ENCODE data around the gene HIC1. TPM values are rescaled to one million over a fixed set of nuclear protein-coding genes. Genes with fewer than 3 reads are reported as not detected.
A peak's percentile ranks its signal among the peaks of the same experiment; 100 is the strongest.

HIC1 gene
- total RNA-seq, 1 donor from 2014 or later, result 8.8 TPM

DNA sequence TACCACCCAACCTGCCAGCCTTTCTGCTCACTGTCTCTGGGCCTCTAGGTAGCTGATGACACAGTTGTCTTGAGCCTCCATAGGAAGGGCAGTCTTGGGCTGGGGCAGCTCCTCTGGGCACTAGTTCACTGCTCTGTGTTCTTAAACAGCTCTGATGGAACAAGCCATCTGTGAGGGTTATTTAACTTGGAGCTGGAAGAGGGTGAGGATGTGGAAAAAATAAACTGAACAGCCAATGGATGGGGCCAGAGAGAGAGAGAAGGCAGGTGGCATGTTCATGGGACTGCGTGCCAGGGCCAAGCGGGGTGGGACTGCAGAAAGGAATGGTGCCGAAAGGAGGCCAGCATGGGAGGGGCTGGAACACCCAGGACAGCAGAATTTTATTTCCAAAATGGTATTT, 52.6 kb downstream of the HIC1 start:
- no peaks in the 10 kb centered on the region for H3K27me3 Mint-ChIP-seq (ENCODE audit: low read depth)
- no peaks in the 10 kb centered on the region for H3K9me3 Mint-ChIP-seq (ENCODE audit: low read depth)

DNA sequence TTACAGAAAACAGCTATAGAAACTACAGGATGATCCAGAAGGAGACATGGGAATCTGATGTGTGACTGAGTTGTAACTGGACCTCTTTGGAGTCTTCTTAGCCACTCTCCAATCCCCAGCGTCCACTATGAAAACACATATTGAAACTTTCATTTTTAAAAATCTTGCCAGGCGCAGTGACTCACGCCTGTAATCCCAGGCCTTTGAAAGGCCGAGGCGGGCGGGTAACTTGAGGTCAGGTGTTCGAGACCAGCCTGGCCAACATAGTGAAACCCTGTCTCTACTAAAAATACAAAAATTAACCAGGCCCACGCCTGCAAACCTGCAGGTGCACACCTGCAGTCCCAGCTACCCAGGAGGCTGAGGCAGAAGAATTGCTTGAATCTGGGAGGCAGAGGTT, 53.3 kb downstream of the HIC1 start:
- TF ChIP-seq, protein P1, sequence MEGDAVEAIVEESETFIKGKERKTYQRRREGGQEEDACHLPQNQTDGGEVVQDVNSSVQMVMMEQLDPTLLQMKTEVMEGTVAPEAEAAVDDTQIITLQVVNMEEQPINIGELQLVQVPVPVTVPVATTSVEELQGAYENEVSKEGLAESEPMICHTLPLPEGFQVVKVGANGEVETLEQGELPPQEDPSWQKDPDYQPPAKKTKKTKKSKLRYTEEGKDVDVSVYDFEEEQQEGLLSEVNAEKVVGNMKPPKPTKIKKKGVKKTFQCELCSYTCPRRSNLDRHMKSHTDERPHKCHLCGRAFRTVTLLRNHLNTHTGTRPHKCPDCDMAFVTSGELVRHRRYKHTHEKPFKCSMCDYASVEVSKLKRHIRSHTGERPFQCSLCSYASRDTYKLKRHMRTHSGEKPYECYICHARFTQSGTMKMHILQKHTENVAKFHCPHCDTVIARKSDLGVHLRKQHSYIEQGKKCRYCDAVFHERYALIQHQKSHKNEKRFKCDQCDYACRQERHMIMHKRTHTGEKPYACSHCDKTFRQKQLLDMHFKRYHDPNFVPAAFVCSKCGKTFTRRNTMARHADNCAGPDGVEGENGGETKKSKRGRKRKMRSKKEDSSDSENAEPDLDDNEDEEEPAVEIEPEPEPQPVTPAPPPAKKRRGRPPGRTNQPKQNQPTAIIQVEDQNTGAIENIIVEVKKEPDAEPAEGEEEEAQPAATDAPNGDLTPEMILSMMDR (IDR thresholded peaks at IDR 0.05), result no peak
- Mint-ChIP-seq H3K4me3 (ENCODE audit: unreplicated experiment) (no peak overlapping the region), H3K36me3 (ENCODE audit: low read depth) (peaks cover 4% of the 10 kb centered on the region), H3K27ac (ENCODE audit: unreplicated experiment) (no peak overlapping the region), H3K9me3 (ENCODE audit: low read depth) (no peaks in the 10 kb centered on the region), H3K4me1 (ENCODE audit: low read depth) (peaks cover 34% of the 10 kb centered on the region), H3K27me3 (ENCODE audit: low read depth) (no peaks in the 10 kb centered on the region)
- no peak for DNase-seq (ENCODE audit: low spot score)

More for the DNA sequence above, 52.6 kb downstream of the HIC1 start:
- no peak for DNase-seq (ENCODE audit: low spot score)
- TF ChIP-seq, protein P1 (IDR thresholded peaks at IDR 0.05), result no peak
- H3K27ac Mint-ChIP-seq (ENCODE audit: unreplicated experiment), result no peak overlapping the region
- peak overlapping the region; percentile 7 for H3K4me3 Mint-ChIP-seq (ENCODE audit: unreplicated experiment)
- peaks cover 37% of the 10 kb centered on the region for H3K4me1 Mint-ChIP-seq (ENCODE audit: low read depth)
- peaks cover 8% of the 10 kb centered on the region for H3K36me3 Mint-ChIP-seq (ENCODE audit: low read depth)

GRCh38 chr17:2110436-2110835, 55.5 kb downstream of the HIC1 start:
- H3K27ac Mint-ChIP-seq (ENCODE audit: unreplicated experiment), result no peak overlapping the region
- H3K27me3 Mint-ChIP-seq (ENCODE audit: low read depth), result no peaks in the 10 kb centered on the region

GRCh38 chr17:2111691-2112090, 56.8 kb downstream of the HIC1 start:
- Mint-ChIP-seq H3K9me3 (ENCODE audit: low read depth) (no peaks in the 10 kb centered on the region), H3K4me1 (ENCODE audit: low read depth) (peaks cover 22% of the 10 kb centered on the region), H3K4me3 (ENCODE audit: unreplicated experiment) (no peak overlapping the region), H3K27ac (ENCODE audit: unreplicated experiment) (no peak overlapping the region), H3K27me3 (ENCODE audit: low read depth) (no peaks in the 10 kb centered on the region), H3K36me3 (ENCODE audit: low read depth) (peaks cover 2% of the 10 kb centered on the region)
- DNase-seq (ENCODE audit: low spot score), result no peak
- TF ChIP-seq, protein P1 (IDR thresholded peaks at IDR 0.05), result no peak

More at GRCh38 chr17:2110436-2110835, 55.5 kb downstream of the HIC1 start:
- TF ChIP-seq, protein P1 (IDR thresholded peaks at IDR 0.05), result no peak
- no peak overlapping the region for H3K4me3 Mint-ChIP-seq (ENCODE audit: unreplicated experiment)
- peaks cover 33% of the 10 kb centered on the region for H3K4me1 Mint-ChIP-seq (ENCODE audit: low read depth)
- peaks cover 2% of the 10 kb centered on the region for H3K36me3 Mint-ChIP-seq (ENCODE audit: low read depth)
- H3K9me3 Mint-ChIP-seq (ENCODE audit: low read depth), result no peaks in the 10 kb centered on the region
- no peak for DNase-seq (ENCODE audit: low spot score)

Small RNAs within 50 kb of the gene (microRNA-seq; reads per million reads assigned to microRNA genes)
- gene MIR132 (ENCODE audit: borderline number of aligned reads), result 304 reads per million, percentile 70 among the genes with 10 or more reads in this experiment
- gene MIR212 (ENCODE audit: borderline number of aligned reads), result 5.0 reads per million

Other genes with a start within 250 kb of the HIC1 start
- 8.4 to 12.4 TPM (median 10.7 TPM) in 3 replicates for gene SMYD4, start 225.2 kb upstream of the HIC1 start, total RNA-seq
- 56.6 to 92.6 TPM (median 57.6 TPM) in 3 replicates for gene RPA1, start 225.1 kb upstream of the HIC1 start, total RNA-seq
- gene RTN4RL1, start 29.8 kb upstream of the HIC1 start, total RNA-seq, result 0.47 to 0.95 TPM (median 0.68 TPM) in 3 replicates
- gene DPH1, start 24.9 kb upstream of the HIC1 start, total RNA-seq, result 29.4 to 43.1 TPM (median 31.3 TPM) in 3 replicates
- gene OVCA2, start 13.1 kb upstream of the HIC1 start, total RNA-seq, result 26.6 to 30.2 TPM (median 30.1 TPM) in 3 replicates
- gene SMG6, start 248.7 kb downstream of the HIC1 start, total RNA-seq, result 28.7 to 33.6 TPM (median 30.1 TPM) in 3 replicates
- 14.7 to 16.5 TPM (median 14.7 TPM) in 3 replicates for gene SRR, start 248.8 kb downstream of the HIC1 start, total RNA-seq

Data from chondrocyte (in vitro differentiated cells).